ENCODE results near the gene ARHGAP21. TPM values are rescaled to one million over a fixed set of nuclear protein-coding genes. Genes with fewer than 3 reads are reported as not detected.

ARHGAP21 gene
- total RNA-seq, 1 donor from 2014 or later: 62.1 TPM

DNA sequence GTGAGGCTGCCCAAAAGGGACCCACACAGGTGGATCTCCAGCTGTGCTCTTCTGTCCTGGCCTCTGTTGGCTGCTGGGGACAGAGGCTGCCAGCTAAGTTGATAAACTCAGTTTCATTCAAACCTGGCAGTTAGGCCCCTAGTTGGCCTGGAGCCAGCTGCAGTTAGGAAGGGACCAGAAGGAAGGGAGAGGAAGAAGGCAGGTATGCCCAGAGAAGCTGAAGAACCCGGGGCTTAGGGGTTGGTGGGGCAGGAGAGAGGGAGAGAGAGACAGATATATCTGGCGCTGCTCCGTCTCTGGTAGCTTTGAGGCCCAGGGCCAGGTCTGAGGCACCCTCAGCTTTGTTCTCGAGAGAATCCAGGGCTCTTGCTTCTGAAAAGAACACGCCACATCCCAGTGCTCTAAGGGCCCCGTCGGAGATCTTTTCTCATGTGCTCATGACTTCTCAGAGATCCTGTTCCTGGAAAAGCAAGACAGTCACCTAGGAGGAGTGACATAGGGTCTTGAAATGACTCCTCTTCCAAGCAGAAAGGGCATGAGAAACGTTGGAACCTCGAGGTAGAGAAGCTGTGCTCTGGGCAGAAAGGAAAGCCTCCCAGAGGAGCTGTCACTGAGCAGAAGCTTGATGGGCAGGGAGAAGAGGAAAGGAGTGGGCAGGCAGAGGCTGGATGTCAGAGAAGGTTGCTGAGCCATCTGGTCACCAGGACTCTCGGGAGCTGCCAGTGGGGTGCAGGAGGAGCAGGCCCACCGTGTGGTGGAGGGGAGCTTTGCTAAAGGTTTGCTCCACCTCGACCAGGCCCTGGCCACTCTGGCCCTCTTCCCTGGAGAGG is 153.6 kb downstream of the ARHGAP21 start:
- Histone ChIP-seq H3K27ac (ENCODE audit: low read depth, low read length) (no peak overlapping the region), H3K4me3 (ENCODE audit: low read length in 3 of 3) (no peak overlapping the region), H3K27me3 (ENCODE audit: control insufficient read depth in 3 of 3, insufficient read depth in 3 of 3, low read length in 3 of 3) (peaks cover 0 to 6% (median 0%) of the 10 kb centered on the region in 3 donors), H3K36me3 (ENCODE audit: control insufficient read depth in 3 of 3, insufficient read depth in 3 of 3, low read length in 3 of 3) (no peaks in the 10 kb centered on the region), H3K9ac (ENCODE audit: low read depth in 1 of 3, low read length in 3 of 3) (no peak overlapping the region), H3K4me1 (ENCODE audit: control insufficient read depth in 3 of 3, insufficient read depth in 3 of 3, low read length in 3 of 3) (no peaks in the 10 kb centered on the region), H3K9me3 (ENCODE audit: control insufficient read depth in 3 of 3, low read length in 3 of 3) (no peaks in the 10 kb centered on the region)

DNA sequence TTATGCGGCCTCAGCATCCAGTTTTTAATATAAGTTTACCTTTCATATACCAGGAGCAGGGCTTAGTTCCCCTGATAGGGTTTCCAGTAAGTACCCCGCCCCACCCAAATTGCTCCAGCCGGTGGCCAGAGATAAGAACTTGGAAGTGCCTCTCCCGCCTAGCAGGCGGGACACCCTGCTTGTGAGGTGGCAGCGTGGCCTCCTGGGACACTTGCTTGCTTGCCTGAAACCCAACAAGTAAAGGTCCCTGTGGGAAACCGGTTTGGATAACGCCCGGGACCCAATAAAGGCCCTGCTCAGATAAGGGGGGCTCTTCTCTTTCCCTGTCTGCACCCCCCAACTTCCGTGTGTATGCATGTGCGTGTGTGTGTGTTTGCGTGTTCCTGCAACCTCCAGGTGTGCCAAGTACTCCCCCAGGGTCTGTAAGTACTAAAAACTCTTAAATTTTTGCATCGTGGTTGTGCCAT is 154.3 kb downstream of the ARHGAP21 start:
- H3K9ac ChIP-seq (ENCODE audit: low read depth in 1 of 3, low read length in 3 of 3): no peak overlapping the region
- peaks cover 0 to 6% (median 0%) of the 10 kb centered on the region in 3 donors for H3K27me3 ChIP-seq (ENCODE audit: control insufficient read depth in 3 of 3, insufficient read depth in 3 of 3, low read length in 3 of 3)
- H3K4me1 ChIP-seq (ENCODE audit: control insufficient read depth in 3 of 3, insufficient read depth in 3 of 3, low read length in 3 of 3): no peaks in the 10 kb centered on the region
- no peak overlapping the region for H3K27ac ChIP-seq (ENCODE audit: low read depth, low read length)
- H3K36me3 ChIP-seq (ENCODE audit: control insufficient read depth in 3 of 3, insufficient read depth in 3 of 3, low read length in 3 of 3): no peaks in the 10 kb centered on the region
- H3K9me3 ChIP-seq (ENCODE audit: control insufficient read depth in 3 of 3, low read length in 3 of 3): no peaks in the 10 kb centered on the region
- no peak overlapping the region for H3K4me3 ChIP-seq (ENCODE audit: low read length in 3 of 3)

DNA sequence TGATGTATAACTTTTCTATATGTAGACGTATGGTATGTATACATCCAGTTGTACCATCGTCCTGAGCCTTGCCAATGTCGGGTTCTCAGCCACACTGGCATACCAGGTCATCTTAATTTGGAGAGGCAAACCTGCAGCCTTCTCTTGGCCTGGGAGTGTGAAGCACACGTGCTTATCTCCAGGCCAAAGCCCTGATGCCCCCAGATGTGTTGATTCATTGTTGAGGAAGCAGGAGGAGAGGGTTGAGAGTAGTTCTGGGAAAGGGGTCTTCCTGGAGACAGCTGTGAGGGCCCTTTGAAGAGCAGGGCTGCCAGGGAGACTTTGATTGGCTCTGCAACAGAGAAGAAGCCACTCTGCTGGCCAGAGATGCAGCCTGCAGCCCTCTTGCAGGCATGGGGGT is 155.6 kb downstream of the ARHGAP21 start:
- no peaks in the 10 kb centered on the region for H3K4me1 ChIP-seq (ENCODE audit: control insufficient read depth in 3 of 3, insufficient read depth in 3 of 3, low read length in 3 of 3)
- no peak overlapping the region for H3K9ac ChIP-seq (ENCODE audit: low read depth in 1 of 3, low read length in 3 of 3)
- H3K27me3 ChIP-seq (ENCODE audit: control insufficient read depth in 3 of 3, insufficient read depth in 3 of 3, low read length in 3 of 3): peaks cover 0 to 6% (median 0%) of the 10 kb centered on the region in 3 donors
- no peak overlapping the region for H3K4me3 ChIP-seq (ENCODE audit: low read length in 3 of 3)
- H3K9me3 ChIP-seq (ENCODE audit: control insufficient read depth in 3 of 3, low read length in 3 of 3): no peaks in the 10 kb centered on the region
- no peaks in the 10 kb centered on the region for H3K36me3 ChIP-seq (ENCODE audit: control insufficient read depth in 3 of 3, insufficient read depth in 3 of 3, low read length in 3 of 3)
- H3K27ac ChIP-seq (ENCODE audit: low read depth, low read length): no peak overlapping the region

DNA sequence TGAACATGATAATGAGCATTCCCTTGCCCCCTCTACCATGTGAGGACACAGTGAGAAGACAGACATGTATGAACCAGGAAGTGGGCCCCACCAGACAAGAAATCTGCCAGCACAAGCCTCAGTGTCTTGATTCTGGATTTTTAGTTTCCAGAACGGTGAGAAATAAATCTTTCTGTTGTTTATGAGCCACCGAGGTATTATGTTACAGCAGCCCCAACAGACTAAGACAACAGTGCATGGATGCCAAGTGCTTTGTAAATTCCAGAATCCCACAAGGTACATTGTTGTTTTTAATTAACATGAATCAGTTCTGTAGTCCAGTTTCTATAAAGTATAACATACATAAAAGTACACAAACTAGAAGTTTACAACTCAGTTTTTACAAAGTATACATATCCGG is 162.2 kb downstream of the ARHGAP21 start:
- no peak overlapping the region for H3K27ac ChIP-seq (ENCODE audit: low read depth, low read length)
- no peaks in the 10 kb centered on the region for H3K36me3 ChIP-seq (ENCODE audit: control insufficient read depth in 3 of 3, insufficient read depth in 3 of 3, low read length in 3 of 3)
- no peaks in the 10 kb centered on the region for H3K27me3 ChIP-seq (ENCODE audit: control insufficient read depth in 3 of 3, insufficient read depth in 3 of 3, low read length in 3 of 3)
- no peaks in the 10 kb centered on the region for H3K9me3 ChIP-seq (ENCODE audit: control insufficient read depth in 3 of 3, low read length in 3 of 3)
- H3K4me1 ChIP-seq (ENCODE audit: control insufficient read depth in 3 of 3, insufficient read depth in 3 of 3, low read length in 3 of 3): peaks cover 7 to 13% (median 11%) of the 10 kb centered on the region in 3 donors
- H3K4me3 ChIP-seq (ENCODE audit: low read length in 3 of 3): no peak overlapping the region
- H3K9ac ChIP-seq (ENCODE audit: low read depth in 1 of 3, low read length in 3 of 3): no peak overlapping the region

DNA sequence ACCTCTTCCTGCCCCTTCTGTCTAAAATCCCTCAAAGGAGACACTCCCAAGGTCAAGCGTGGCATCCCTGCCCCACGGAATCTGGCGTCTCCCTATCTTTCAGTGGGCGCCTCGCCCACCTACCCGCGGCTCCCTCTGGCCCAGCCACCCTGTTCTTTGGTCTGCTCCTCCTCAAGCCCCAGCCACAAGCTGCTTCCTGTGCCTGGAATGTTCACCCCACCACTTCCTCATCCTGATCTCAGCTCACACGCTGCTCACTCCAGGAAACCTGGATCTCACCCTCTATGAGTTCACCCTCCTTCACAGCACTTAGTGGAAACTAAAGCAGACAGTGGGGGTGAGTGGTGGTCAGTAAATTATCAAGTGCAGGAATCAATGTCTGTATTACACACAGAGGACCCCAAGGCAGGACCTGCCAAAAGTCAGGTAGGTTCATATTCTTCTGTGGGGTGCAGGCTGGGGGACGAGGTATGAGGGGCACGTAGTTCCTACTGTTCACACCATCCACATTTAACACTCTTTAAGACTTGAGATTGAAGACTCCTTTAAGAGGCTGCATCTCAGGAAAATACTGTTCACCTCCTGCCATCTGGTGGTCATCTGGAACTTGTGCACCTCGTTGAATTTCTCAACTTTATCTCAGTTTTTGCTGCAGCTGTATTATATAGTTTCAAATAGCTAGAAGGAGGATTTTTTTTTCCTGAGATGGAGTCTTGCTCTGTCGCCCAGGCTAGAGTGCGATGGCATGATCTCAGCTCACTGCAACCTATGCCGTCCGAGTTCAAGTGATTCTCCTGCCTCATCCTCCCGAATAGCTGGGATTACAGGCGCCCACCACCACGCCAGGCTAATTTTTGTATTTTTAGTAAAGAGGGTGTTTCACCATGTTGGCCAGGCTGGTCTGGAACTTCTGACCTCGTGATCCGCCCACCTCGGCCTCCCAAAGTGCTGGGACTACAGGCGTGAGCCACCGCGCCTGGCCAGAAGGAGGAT is 166.6 kb downstream of the ARHGAP21 start:
- no peak overlapping the region for H3K4me3 ChIP-seq (ENCODE audit: low read length in 3 of 3)
- H3K27me3 ChIP-seq (ENCODE audit: control insufficient read depth in 3 of 3, insufficient read depth in 3 of 3, low read length in 3 of 3): no peaks in the 10 kb centered on the region
- no peaks in the 10 kb centered on the region for H3K9me3 ChIP-seq (ENCODE audit: control insufficient read depth in 3 of 3, low read length in 3 of 3)
- no peaks in the 10 kb centered on the region for H3K36me3 ChIP-seq (ENCODE audit: control insufficient read depth in 3 of 3, insufficient read depth in 3 of 3, low read length in 3 of 3)
- no peak overlapping the region for H3K27ac ChIP-seq (ENCODE audit: low read depth, low read length)
- peaks cover 17 to 25% (median 22%) of the 10 kb centered on the region in 3 donors for H3K4me1 ChIP-seq (ENCODE audit: control insufficient read depth in 3 of 3, insufficient read depth in 3 of 3, low read length in 3 of 3)
- peak overlapping the region in 1 of 3 donors; percentile 16 for H3K9ac ChIP-seq (ENCODE audit: low read depth in 1 of 3, low read length in 3 of 3)

DNA sequence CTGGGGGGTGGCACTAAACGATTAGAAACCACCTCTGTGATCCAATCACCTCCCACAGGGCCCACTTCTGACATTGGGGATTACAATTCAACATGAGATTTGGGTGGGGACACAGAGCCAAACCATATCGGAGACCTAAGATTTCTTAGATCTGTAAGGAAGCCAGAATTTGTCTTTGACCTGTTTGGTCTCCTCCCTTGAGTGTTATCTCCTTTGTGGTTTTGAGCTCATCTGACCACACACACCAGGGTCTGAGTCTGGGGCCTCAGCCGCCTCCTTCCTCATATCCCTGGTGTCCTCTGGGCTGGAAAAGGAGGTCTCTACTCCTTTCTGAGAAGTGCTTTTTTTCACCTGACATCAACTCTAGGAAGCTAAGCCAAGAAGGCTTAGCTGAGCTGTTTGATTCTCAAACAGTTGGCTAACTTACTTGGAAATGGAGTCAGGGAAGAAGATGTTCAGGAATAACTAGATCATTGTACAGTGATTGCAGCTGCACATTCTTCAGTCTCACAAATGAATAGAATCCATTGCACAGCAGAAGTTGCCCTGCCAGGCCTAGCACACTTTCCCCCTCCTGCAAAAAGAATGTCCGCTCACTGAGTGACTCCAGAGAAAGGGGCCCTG is 167.4 kb downstream of the ARHGAP21 start:
- Histone ChIP-seq H3K27me3 (ENCODE audit: control insufficient read depth in 3 of 3, insufficient read depth in 3 of 3, low read length in 3 of 3) (no peaks in the 10 kb centered on the region), H3K4me1 (ENCODE audit: control insufficient read depth in 3 of 3, insufficient read depth in 3 of 3, low read length in 3 of 3) (peaks cover 17 to 20% (median 19%) of the 10 kb centered on the region in 3 donors), H3K9ac (ENCODE audit: low read depth in 1 of 3, low read length in 3 of 3) (peak overlapping the region in 1 of 3 donors; percentile 16), H3K36me3 (ENCODE audit: control insufficient read depth in 3 of 3, insufficient read depth in 3 of 3, low read length in 3 of 3) (no peaks in the 10 kb centered on the region), H3K9me3 (ENCODE audit: control insufficient read depth in 3 of 3, low read length in 3 of 3) (no peaks in the 10 kb centered on the region), H3K4me3 (ENCODE audit: low read length in 3 of 3) (no peak overlapping the region), H3K27ac (ENCODE audit: low read depth, low read length) (no peak overlapping the region)

DNA sequence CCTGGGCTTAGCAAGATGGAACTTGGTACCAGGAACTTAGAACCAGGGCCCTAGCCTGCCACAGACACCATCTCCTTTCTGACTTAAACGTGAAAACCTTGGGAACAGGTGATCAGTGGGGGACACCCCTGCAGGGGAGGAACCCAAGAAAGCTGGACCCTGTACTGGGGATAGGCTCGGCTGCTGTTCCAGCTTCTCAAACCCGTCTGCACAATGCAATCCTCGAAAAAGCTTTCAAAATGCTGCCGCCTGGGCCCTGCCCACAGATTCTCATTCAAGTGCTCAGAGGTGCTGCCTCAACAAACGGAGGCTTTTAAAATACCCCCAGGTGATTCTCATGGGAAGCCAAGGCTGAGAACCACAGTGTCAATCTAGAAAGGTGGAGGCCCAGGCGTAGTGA is 169.7 kb downstream of the ARHGAP21 start:
- Histone ChIP-seq H3K9ac (ENCODE audit: low read depth in 1 of 3, low read length in 3 of 3) (no peak overlapping the region), H3K4me1 (ENCODE audit: control insufficient read depth in 3 of 3, insufficient read depth in 3 of 3, low read length in 3 of 3) (peaks cover 17 to 19% (median 18%) of the 10 kb centered on the region in 3 donors), H3K9me3 (ENCODE audit: control insufficient read depth in 3 of 3, low read length in 3 of 3) (no peaks in the 10 kb centered on the region), H3K36me3 (ENCODE audit: control insufficient read depth in 3 of 3, insufficient read depth in 3 of 3, low read length in 3 of 3) (peaks cover 0 to 4% (median 4%) of the 10 kb centered on the region in 3 donors), H3K27me3 (ENCODE audit: control insufficient read depth in 3 of 3, insufficient read depth in 3 of 3, low read length in 3 of 3) (no peaks in the 10 kb centered on the region), H3K4me3 (ENCODE audit: low read length in 3 of 3) (no peak overlapping the region), H3K27ac (ENCODE audit: low read depth, low read length) (no peak overlapping the region)

DNA sequence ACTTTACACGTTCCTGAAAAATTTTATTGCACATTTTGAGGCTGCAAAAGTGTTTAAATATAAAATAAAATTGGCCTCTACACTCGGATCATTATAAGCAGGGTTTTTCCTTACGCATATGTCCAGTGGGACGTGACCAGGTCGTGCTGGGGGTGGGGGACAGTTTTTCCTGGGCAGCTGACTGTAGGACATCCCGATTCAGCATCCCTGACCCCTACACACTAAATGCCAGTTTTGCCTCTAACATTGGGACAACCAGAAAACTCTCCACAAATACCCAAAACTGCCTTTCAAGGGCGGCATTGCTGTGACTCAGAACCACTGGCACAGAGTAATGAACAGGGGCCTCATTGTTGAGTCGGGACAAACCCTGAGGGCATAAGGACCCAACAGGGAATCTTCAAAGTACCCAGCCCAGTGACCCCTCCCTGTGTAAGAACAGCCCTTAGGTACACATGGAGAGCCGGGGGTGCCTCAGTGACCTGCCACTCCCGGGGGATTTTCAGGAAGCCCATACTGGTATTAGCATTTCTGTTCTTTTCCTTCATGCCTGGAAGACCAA is 170.6 kb downstream of the ARHGAP21 start:
- Histone ChIP-seq H3K4me3 (ENCODE audit: low read length in 3 of 3) (no peak overlapping the region), H3K4me1 (ENCODE audit: control insufficient read depth in 3 of 3, insufficient read depth in 3 of 3, low read length in 3 of 3) (peaks cover 17 to 19% (median 18%) of the 10 kb centered on the region in 3 donors), H3K9ac (ENCODE audit: low read depth in 1 of 3, low read length in 3 of 3) (no peak overlapping the region), H3K36me3 (ENCODE audit: control insufficient read depth in 3 of 3, insufficient read depth in 3 of 3, low read length in 3 of 3) (peaks cover 0 to 4% (median 4%) of the 10 kb centered on the region in 3 donors), H3K9me3 (ENCODE audit: control insufficient read depth in 3 of 3, low read length in 3 of 3) (no peaks in the 10 kb centered on the region), H3K27me3 (ENCODE audit: control insufficient read depth in 3 of 3, insufficient read depth in 3 of 3, low read length in 3 of 3) (no peaks in the 10 kb centered on the region), H3K27ac (ENCODE audit: low read depth, low read length) (no peak overlapping the region)

DNA sequence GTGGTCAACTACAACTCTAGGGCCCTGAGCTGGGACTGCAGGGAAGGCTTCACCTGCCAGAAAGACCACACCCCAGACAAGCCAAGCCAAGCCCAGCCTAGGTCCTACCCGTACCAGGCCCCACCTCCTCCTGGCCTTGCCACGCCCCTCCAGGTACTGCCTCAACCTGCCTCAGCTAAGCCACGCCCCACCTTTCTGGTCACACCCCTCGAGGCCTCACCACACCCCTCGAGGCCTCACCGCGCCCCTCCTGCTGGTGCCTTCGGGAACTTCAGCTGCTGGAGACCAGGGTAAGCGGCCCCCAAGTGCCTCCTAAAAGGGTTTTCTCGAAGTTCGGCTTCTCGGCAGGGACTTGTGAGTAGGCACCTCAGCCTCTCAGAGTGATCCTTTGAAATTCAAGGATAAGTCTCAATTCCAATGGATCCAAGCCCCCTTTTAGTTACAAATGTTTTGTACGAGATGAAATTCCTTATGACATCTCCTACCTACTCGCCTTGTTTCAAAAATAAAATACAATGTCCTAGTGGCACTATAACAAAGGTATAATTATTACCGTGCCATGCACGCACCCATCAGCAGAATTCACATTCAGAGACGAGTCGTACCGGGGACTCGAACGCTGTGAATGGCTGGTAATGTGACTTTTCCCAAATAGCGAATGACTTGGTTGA is 171.2 kb downstream of the ARHGAP21 start:
- no peak overlapping the region for H3K9ac ChIP-seq (ENCODE audit: low read depth in 1 of 3, low read length in 3 of 3)
- H3K27ac ChIP-seq (ENCODE audit: low read depth, low read length): no peak overlapping the region
- no peaks in the 10 kb centered on the region for H3K9me3 ChIP-seq (ENCODE audit: control insufficient read depth in 3 of 3, low read length in 3 of 3)
- peaks cover 0 to 4% (median 4%) of the 10 kb centered on the region in 3 donors for H3K36me3 ChIP-seq (ENCODE audit: control insufficient read depth in 3 of 3, insufficient read depth in 3 of 3, low read length in 3 of 3)
- H3K27me3 ChIP-seq (ENCODE audit: control insufficient read depth in 3 of 3, insufficient read depth in 3 of 3, low read length in 3 of 3): no peaks in the 10 kb centered on the region
- H3K4me1 ChIP-seq (ENCODE audit: control insufficient read depth in 3 of 3, insufficient read depth in 3 of 3, low read length in 3 of 3): peaks cover 17 to 19% (median 18%) of the 10 kb centered on the region in 3 donors
- no peak overlapping the region for H3K4me3 ChIP-seq (ENCODE audit: low read length in 3 of 3)
